SW 1271 (cell line): ENCODE measurements around the gene PROX2.

Experiments
- DNase-seq, 2 experiments: peaks; one replicate each; lab custom pipeline; 2025; lab: John Stamatoyannopoulos, UW

Gene PROX2

DNA sequence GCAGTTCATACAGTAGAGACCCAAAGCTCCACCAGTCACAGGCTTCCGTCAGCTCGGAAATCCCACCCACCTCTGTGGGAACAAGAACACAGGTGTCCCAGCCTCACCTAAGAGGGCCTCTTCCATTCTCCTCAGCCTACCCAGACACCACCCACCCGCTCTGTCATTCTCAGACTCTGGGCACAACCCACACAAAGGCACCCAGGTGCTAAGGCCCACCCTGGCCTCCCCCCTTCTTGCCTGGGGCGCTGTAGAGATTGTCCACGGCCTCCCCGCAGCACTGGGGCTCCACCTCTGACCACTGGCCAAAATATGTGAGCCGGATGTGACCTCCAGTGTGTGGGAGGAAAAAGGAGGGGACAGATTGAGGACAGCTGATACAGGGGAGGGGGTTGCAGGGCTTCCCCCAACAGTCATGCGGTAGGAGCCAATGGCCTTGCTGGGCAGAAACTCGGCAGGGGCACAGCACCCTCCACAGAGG lies 33.0 kb upstream of the PROX2 start:
- DNase-seq, result no peak

DNA sequence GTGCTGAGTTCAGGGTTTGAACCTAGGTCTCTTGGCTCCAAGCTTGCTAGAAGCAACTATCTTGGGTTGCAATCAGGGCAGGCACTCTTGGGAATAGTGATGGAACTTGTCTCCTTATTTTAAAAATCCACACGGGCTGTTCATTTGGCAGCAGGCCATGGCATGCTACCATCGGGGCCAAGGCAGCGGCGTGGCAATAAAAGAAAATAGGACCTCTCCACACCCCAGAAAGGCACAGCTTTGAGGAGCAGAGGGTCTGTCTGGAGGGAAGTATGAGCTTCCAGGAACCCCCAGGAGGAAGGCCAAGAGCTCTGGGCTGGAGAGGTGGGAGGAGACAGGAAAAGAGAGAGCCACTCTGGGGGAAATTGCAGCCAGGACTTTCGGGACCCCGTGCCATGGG lies 31.8 kb upstream of the PROX2 start:
- no peak for DNase-seq

DNA sequence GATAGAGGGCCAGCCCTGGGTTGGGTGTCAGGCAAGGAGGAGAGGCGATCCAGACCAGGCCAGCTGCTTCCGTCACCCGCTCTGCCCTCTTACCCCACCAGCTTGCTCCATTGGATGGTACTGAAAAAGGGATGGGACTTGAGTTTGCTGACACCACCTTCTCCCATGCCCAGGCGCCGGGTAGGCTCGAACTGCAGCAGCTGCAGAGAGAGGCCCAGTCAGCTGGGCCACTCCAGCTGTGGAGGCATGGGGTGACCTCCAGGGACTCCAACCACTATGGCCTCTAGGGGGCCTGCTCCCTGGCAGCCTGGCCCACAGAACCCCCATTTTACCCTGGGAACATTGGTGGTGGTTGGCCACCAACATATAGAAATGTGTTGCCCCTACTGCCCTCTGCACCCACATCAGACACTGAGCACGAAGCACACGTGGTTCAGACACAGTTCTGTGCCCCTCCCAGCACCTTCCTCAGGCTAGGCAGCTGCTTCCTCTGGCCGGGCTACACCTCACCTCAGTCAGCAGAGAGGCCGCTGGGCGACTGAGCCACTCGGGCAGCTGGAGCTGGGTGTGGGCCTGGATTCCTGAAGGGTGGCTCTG lies 31.1 kb upstream of the PROX2 start:
- DNase-seq, result no peak

DNA sequence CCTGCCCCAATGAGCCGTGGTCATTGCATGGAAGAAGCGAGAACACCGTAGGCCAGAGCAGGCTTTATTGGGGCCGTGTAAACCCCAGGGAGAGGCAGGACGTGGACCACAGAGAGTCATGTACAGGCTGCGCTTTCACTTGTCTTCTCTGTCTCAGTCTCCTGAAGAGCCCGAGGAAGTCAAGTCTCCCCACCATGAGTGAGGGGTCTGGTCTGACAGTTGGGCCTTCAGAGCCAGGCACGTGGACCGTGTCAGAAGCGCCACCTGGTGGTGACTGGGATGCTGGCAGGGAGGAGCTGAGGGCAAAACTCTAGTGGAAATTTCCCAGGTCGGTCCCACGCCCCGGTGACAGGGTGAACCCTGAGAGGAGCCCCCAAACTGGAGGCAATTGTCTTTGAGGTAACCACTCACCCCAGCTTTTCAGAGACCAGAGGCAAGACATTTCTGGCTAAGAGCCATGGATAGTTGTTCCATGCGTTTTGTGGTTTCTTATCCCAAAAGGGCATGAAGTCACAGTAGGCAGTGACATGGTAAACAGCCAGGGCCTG lies 29.7 kb upstream of the PROX2 start:
- DNase-seq, result peak in 1 of 2 experiments; percentile 26

DNA sequence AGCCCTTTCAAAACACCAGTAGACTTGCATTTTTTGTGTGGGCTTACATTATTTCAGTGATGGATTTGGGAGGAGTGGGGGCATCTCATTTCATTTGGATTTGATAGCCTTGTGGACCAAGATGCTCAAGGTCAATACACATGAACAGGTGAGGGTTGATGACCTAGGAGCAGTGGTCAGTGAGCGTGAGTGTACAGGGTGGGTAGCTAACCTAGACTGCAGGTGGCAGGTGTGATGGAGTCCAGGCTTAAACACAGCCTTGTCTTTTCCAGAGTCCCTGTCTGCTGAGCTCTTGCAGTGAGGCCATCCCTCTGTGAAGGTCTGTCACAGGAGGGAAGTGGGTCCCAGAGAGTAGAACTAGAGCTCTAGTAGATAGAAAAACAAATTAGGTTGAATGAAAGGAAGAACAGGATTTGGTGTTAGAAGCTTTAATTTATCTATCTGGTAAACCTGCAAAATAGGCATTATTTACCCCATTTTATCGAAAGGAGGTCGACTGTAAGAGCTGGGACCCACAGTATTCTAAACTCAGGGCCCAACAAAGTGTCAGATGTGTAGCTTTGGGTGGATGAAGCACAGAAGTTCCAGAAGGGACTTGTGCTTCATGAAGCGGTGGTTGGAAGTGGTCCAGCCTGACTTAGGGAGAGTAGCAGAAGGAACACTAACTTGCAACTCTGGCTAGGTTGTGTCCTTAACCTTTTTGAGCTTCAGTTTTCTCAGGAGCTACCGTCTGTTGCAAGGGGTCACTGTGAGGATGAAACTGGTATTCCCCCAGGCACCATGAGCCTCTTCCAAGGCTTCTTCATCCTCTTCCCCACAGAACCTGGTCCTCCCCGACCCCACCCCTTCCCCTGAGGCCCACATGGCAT lies 28.9 kb upstream of the PROX2 start:
- DNase-seq, result no peak

DNA sequence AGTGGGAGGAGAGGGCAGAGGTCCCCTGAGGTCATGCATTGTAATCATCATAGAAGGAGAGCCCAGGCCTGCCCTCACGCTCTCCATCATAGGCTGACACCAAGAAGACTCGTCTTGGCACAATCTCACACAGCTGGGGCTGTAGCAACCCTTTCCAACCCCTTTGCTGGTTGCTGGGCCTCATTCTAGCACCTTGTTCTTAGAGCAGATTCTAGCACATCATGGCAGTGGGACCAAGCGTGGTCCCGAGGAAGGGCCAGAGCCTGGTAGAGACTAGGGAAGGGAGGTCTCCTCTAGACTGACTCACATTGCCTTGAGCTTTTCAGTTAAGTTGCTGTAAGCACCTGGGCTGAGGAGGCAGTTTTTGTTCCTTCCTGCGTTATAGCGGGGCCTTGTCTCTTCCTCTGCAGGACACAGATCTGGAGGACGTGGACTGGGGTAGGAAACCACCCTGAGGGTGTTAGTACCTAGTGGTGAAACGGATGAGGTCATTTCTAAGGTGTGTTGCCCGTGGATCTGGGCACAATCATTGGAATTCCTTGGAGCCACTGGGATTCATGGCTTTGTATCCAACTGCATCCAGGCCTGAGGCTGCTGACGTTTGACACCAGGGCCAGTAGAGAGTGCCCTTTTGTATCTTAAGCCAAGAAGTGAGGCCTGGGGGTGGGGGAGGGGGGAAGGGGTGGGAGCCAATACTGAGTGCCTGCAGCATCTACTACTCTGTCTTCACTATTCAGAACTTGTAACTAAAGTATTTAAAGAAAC lies 27.2 kb upstream of the PROX2 start:
- no peak for DNase-seq

DNA sequence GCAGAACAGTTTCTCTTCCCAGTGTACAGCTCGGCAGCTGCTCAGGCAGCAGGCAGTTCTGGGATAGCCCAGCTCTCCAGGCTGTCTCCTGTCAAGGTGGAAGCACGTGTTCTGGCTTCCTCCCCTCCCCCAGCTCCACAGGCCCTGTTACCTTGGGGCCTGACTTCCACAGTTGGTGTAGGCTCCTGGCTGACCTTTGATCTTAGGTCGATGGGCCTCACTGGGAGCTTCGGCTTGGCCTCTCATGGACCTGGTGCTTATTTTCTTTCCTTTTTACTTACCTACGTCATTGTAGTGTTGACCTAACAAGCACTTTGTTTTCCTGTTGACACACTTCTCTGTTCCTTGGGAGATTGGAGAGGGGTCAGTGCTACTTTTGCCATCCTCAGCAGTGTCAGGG lies 22.7 kb upstream of the PROX2 start:
- DNase-seq, result no peak

DNA sequence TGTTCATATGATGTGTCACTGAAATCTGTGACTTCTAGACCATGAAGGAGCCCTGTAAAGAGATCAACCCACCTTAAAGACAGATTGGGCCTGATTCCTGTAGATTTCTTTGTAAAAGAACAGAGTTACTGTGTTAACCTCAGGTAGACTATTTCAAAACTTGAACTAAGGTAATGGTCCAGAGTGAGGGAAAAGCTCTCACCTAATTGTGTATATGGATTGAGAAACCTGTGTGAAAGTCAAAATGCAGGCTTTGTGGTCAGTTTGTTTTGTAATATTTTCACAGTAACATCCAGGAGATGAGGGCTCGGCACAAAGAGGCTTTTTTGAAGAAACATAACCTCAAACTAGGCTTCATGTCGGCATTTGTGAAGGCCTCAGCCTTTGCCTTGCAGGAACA lies 22.1 kb upstream of the PROX2 start:
- no peak for DNase-seq

DNA sequence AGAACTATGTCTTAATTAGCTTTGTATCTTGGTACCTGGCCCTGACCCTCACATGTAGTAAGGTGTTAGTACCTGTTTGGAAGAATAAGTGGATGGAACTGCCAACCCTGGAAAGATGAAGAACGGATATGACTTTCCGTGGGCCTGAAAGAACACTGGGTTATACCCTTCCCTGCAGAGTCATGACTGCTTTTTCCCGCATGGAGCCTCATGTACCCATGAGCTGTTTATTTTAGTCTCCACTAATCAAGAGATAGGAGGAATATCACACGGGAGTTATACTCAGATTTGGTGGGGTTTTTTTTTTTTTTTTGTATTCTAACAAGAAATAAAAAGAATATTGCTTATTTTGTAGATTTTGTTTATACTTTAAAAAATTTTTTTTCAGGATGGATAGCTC lies 21.7 kb upstream of the PROX2 start:
- DNase-seq, result no peak

DNA sequence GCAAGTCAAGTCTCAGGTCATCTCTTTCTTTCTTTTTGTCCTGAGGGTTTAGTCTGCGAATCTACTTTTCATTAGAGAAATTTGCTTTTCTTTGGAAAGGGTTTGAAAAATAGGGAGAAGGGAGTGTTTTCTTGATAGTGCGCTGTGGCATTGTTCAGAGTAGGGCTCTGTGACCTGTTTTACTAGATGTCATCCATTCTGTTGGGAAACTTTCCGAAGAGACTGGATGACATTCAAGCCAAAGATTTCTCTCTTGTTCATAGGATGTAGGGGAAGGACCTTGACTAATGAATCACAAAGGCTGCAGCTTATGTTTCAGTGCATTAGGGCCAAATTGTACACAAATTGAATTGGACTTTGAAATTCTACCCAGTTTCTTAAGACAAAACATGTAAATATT lies 20.5 kb upstream of the PROX2 start:
- DNase-seq, result no peak

DNA sequence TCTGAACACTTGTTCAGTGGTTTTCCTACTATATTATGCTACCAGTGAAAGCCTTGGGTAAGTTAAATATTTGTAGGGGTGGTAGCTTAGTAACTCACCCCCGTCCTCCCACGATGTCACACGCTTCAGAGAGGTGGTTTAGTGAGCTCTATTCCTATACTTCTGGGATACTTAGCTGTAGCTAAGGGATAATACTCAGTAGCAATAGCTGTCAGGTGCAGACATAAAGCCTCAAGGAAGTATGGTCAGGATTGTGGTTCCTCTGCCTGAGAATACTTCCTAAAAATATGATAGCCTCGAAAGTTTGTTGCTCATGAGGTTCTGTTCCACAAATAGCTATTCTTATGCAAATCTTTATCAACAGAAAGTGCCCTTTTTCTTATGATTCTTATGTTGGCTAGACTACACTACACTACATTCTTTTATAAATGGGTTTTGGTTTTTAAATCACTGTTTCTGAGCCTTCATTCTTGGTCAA lies 17.7 kb upstream of the PROX2 start:
- no peak for DNase-seq

DNA sequence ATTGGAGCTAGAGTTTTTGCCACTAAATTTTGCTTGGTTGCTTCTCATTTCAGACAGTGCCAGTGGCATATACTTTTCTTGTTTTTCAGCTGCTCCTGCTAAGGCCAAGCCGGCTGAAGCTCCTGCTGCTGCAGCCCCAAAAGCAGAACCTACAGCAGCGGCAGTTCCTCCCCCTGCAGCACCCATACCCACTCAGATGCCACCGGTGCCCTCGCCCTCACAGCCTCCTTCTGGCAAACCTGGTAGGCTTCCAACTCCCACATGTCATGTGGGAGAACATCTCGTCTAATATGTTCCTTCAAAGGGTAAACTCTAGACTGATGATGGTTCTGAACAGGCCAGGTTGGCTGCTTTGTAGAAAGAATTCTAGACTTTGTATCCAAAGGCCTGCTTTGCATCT lies 16.8 kb upstream of the PROX2 start:
- no peak for DNase-seq

DNA sequence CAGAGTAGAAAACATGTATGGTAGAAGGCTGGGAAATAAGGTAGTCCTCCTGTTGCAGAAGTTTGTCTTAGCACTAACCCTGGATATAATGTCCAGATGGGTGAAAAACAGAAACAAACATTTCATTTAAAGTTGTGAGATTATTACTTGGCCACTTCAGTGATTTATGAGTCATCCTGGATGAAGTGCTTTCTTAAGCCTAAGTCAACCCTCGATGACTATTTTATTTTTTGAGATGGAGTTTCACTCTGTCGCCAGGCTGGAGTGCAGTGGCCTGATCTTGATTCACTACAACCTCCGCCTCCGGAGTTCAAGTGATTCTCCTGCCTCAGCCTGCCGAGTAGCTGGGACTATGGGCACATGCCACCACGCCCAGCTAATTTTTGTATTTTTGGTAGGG lies 15.9 kb upstream of the PROX2 start:
- no peak for DNase-seq

DNA sequence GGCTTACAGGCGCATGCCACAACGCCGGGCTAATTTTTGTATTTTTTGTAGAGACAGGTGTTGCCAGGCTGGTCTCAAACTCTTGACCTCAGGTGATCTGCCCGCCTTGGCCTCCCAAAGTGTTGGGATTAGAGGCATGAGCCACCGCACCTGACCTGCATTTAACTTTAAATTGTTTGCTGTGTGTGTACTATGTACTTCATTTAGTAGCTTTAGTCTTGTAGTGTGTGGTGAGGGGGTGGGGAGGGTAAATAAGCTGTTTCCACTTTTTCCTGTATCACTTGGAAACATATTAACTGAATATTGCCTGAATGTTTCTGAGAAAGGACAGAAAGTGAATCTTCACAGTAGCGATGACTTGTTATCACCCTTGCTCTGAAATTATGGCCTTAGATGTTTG lies 14.3 kb upstream of the PROX2 start:
- DNase-seq, result no peak

DNA sequence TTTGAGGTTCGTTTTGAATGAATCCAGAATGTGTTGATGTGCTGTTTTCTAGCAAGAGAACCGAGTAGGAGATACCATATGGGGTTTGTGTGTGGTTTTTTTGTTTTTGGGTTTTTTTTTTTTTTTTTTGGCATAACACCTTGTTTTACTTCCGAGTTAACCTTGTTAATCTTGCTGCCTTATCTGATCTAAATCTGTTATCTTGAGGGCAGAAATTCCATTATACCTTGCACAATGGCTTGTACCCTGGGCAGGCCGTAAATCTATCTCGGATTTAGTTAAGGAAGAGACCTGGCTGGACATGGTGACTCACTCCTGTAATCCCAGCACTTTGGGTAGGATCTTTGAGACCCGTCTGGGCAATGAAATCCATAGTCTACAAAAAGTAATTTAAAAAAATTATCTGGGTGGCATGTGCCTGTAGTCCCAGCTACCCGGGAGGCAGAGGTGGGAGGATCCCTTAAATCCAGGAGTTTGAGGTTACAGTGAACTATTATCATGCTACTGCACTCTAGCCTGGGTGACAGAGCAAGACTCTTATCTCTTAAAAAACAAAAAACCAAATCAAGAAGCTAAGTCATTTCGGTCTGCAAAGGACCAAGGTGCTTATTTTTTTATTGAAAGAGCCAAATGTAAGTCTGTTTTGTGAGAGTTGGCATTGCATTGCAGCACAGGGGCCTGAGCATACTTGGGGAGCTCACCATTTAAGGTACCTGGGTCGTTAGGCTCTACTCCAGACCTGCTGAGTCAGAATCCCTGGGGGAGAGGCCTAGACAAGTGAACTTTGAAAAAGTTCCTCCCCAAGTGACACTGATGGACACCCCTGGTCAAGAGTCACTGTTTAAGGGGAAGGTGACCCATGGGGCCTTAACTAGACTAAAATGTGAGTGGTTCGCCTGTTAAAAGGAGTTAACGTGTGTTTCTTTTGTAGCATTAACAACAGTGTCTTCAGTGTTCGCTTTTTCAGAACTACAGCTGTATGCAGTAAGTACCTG lies 12.5 kb upstream of the PROX2 start:
- peak in 1 of 2 experiments; percentile 23 for DNase-seq

DNA sequence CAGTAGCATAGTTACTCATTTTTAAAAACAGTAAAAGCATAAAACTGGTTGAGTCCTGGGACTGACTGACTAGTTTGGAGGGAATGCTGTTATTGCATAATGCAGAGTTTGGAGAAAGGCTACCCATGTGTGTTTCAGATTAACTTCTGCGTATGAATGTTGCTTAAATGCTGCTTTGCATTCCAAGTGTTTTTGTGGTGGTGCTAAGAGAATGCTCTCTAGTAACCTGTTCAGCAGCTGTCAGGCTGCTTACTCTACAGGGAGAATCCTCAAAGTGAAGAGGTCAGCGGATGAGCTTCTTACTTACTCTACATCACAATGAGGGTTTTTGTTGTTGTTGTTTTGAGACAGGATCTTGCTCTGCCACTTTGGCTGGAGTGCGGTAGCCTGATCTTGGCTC lies 10.1 kb upstream of the PROX2 start:
- no peak for DNase-seq

DNA sequence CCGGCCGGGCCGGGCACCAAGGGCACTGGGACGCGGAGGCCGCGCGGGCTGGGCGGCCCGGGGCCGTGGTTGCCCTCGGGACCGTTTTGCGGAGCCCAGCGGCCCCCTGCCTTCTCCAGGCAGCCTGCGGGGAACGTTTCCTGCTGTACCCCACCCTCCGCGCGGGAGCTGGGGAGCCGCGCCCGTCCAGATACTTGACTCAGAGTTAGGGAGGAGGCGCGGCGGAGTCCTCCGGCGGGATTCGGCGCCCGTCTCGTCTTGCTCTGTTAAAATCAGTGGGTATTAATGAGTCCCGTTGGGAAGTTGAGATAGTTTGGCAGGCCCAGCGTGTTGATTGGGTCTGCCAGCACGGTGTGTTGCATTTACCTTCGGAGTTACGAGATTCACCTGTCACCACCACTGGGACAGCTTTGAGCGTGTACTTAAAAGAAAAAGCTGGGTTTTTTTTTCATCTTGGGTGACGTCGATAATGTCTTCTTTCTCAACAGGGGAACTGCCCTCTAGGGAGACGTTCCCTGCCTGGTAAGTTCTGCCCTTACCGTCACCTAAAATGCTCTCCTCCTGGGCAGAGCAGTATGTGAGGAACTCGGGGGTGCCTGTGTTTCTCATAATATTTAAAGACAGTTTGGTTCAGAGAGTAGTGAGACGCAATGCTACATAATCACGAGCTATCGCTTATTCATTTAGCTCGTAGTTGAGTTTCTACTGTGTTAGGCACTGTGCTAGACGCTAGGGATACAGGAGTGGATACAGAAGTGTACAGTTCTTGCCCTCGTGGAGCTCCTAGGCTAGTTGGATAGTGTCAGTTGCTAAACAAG lies 6.4 kb upstream of the PROX2 start:
- DNase-seq, result no peak

DNA sequence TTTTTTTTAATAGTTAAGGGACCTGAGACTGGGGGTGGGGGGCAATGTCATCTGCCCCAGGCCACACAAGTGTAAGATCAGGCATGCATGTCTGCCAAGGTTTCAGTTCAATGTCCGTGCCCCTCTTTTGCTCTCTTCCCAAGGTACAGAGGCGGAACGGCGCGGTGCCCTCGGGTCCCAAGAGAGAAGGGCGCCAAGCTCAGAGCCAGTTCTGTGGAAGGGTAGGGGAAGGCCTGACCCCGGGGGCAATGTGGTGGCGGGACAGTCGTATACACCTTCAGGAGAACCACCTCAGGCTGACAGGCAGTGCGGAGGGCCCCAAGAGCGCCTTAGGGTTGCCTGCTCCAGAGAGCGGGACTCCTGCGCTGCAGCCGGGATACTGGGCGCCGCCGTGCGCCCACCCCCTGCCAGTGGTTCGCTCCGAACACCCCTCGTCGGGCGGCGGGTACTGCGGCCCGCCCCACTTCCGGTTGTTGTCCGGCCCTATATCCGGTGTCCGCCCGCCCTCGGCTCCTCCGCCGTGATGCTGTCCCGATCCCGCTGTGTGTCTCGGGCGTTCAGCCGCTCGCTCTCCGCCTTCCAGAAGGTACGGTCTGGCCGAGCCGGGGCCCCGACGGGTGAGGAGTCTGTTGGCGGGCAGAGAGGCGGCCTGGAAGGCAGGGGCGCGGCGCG lies 5.6 kb upstream of the PROX2 start, which contains the start of gene DLST:
TSS of gene DLST (plus strand) at position 486 of the 672 bp plus-strand sequence. CDS start at position 524, 38 bp downstream.
- peak; percentile 39 to 83 for DNase-seq

DNA sequence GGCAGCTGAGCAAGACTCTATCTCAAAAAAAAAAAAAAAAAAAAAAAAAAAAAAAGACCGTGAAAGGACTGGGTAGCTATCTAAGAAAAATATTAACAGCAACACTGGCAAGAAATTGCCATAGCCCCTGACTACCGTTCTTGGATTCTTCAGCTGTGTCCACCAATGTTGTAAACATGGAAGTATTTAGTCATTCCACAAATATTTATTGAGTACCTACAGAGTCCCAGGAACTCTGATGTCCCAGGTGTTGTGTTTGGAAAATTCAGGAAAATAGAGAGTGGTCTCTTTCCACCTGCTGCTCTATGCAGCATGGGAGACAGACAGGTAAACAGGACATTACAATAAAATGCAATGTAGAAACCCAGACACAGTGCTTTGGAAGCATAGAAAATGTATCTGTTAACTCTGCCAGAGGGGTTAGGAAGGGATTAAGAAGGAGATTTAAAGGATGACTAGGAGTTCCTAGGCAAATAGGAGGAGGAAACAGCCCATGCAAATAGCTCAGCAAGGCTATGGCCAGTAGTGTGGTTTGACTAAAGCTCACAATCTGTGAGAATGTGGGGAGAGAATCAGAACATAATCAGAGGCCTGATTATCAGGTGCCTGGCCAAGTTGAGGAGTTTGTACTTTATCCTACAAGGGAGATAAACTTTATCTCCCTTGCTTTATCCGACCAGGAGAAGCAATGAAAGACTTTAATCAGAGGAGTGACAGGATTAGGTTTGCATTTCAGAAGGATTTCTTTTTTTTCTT lies 3.7 kb upstream of the PROX2 start:
- no peak for DNase-seq
